ENCODE data around the gene STOM. TPM values are rescaled to one million over a fixed set of nuclear protein-coding genes. Genes with fewer than 3 reads are reported as not detected.

Gene STOM
- polyA plus RNA-seq, 1 of the 3 experiments (the other 2 are of a cell fraction), result 40.5 TPM

GRCh38 chr9:121312169-121312568 is 57.9 kb downstream of the STOM start:
- Histone ChIP-seq H3K4me3 (ENCODE audit: low read depth in 2 of 2, low read length in 1 of 2) (no peak overlapping the region), H3K27ac (ENCODE audit: low read depth in 2 of 2, low read length in 1 of 2) (no peak overlapping the region), H3K79me2 (ENCODE audit: insufficient read depth) (no peaks in the 10 kb centered on the region), H3K27me3 (ENCODE audit: insufficient read depth) (no peaks in the 10 kb centered on the region), H3K36me3 (replicated peaks in 1 of 2; ENCODE audit: control insufficient read depth in 1 of 2, insufficient read depth in 2 of 2, low read length in 1 of 2) (peaks cover 31 to 44% of the 10 kb centered on the region in 2 experiments), H3K9me2 (no peaks in the 10 kb centered on the region), H4K20me1 (ENCODE audit: insufficient read depth) (no peaks in the 10 kb centered on the region), H3F3A (replicated peaks; ENCODE audit: insufficient read depth) (no peaks in the 10 kb centered on the region), H3K9me3 (no peaks in the 10 kb centered on the region), H3K4me2 (no peak overlapping the region), H3K4me1 (ENCODE audit: control insufficient read depth in 1 of 2, insufficient read depth in 2 of 2, low read depth in 1 of 2, low read length in 1 of 2) (no peaks in the 10 kb centered on the region), H2AFZ (ENCODE audit: low read depth) (no peak overlapping the region), H3K9ac (no peak overlapping the region)
- 92% methylated on average over 15 of the region's 17 CpGs for WGBS (ENCODE audit: low lambda C conversion rate)
- DNase-seq, result no peak
- CTCF ChIA-PET, result no interaction called here
- POLR2A ChIA-PET, result no interaction called here
- no peak for TF ChIP-seq NRF1 (IDR thresholded peaks at IDR 0.05; ENCODE audit: low read depth, low read length)
- TF ChIP-seq CHD2 (IDR thresholded peaks at IDR 0.05; ENCODE audit: low read length, partially characterized antibody), result no peak
- TF ChIP-seq EP300 (IDR thresholded peaks at IDR 0.05; ENCODE audit: borderline replicate concordance in 1 of 2, low read depth in 1 of 2, low read length in 1 of 2), result no peak
- no peak for TF ChIP-seq POLR2AphosphoS5 (IDR thresholded peaks at IDR 0.05; ENCODE audit: low read depth, low read length)
- no peak for TF ChIP-seq IRF3 (IDR thresholded peaks at IDR 0.05; ENCODE audit: low read depth, low read length)
- no peak for TF ChIP-seq NFIC (IDR thresholded peaks at IDR 0.05; ENCODE audit: borderline replicate concordance)
- TF ChIP-seq PBX3 (IDR thresholded peaks at IDR 0.05), result no peak
- TF ChIP-seq FOSL2 (IDR thresholded peaks at IDR 0.05; ENCODE audit: borderline replicate concordance, low read depth), result no peak
- TF ChIP-seq SIN3A (IDR thresholded peaks at IDR 0.05; ENCODE audit: borderline replicate concordance, low read depth, low read length), result no peak
- TF ChIP-seq YY1 (IDR thresholded peaks at IDR 0.05; ENCODE audit: low read depth), result no peak
- TF ChIP-seq MXI1 (IDR thresholded peaks at IDR 0.05; ENCODE audit: low read depth, low read length), result no peak
- TF ChIP-seq MAX (IDR thresholded peaks at IDR 0.05; ENCODE audit: low read depth), result no peak
- TF ChIP-seq ZBTB33 (IDR thresholded peaks at IDR 0.05; ENCODE audit: borderline replicate concordance, low read depth), result no peak

DNA sequence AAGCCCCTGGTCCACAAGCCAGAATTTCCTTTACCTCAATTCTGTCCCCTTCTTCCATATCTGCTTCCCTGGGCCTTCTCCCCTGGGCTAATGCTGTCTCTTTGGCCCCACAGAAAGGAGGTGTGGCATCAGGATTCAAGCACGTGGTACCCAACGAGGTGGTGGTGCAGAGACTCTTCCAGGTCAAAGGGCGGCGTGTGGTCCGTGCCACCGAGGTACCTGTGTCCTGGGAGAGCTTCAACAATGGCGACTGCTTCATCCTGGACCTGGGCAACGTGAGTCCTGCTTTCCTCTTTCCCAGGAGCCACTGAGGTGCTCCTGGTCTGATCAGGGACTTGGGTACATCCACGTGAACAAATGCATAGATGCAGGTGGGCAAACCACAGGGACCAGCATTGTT is 59.5 kb downstream of the STOM start:
- Histone ChIP-seq H3F3A (replicated peaks; ENCODE audit: insufficient read depth) (no peaks in the 10 kb centered on the region), H3K9me3 (no peaks in the 10 kb centered on the region), H2AFZ (ENCODE audit: low read depth) (no peak overlapping the region), H3K4me2 (no peak overlapping the region), H3K4me3 (ENCODE audit: low read depth in 2 of 2, low read length in 1 of 2) (no peak overlapping the region), H3K9ac (no peak overlapping the region), H3K9me2 (no peaks in the 10 kb centered on the region), H3K27ac (ENCODE audit: low read depth in 2 of 2, low read length in 1 of 2) (no peak overlapping the region), H3K4me1 (ENCODE audit: control insufficient read depth in 1 of 2, insufficient read depth in 2 of 2, low read depth in 1 of 2, low read length in 1 of 2) (no peaks in the 10 kb centered on the region), H3K27me3 (ENCODE audit: insufficient read depth) (no peaks in the 10 kb centered on the region), H3K36me3 (replicated peaks in 1 of 2; ENCODE audit: control insufficient read depth in 1 of 2, insufficient read depth in 2 of 2, low read length in 1 of 2) (peaks cover 24 to 44% of the 10 kb centered on the region in 2 experiments), H4K20me1 (ENCODE audit: insufficient read depth) (no peaks in the 10 kb centered on the region), H3K79me2 (ENCODE audit: insufficient read depth) (no peaks in the 10 kb centered on the region)
- ChIA-PET POLR2A (no interaction called here), CTCF (interaction anchor here (1.7 kb wide), 1 partner anchor 9 kb away, joined by 5 read pairs; no protein-coding TSS in a partner anchor)
- DNase-seq, result no peak
- 83% methylated on average over 9 of the region's 9 CpGs for WGBS (ENCODE audit: low lambda C conversion rate)
- TF ChIP-seq SIN3A (IDR thresholded peaks at IDR 0.05; ENCODE audit: borderline replicate concordance, low read depth, low read length) (no peak), NRF1 (IDR thresholded peaks at IDR 0.05; ENCODE audit: low read depth, low read length) (no peak), FOXJ3 (CRISPR knock-in tag; IDR thresholded peaks at IDR 0.05) (no peak), YY1 (IDR thresholded peaks at IDR 0.05; ENCODE audit: low read depth) (no peak), TEAD4 (IDR thresholded peaks at IDR 0.05; ENCODE audit: borderline replicate concordance, insufficient read depth) (no peak), REST (IDR thresholded peaks at IDR 0.05; ENCODE audit: low read depth, low read length) (no peak), FOSL2 (IDR thresholded peaks at IDR 0.05; ENCODE audit: borderline replicate concordance, low read depth) (no peak), MAX (IDR thresholded peaks at IDR 0.05; ENCODE audit: low read depth) (no peak), PBX3 (IDR thresholded peaks at IDR 0.05) (no peak), RXRA (IDR thresholded peaks at IDR 0.05; ENCODE audit: borderline replicate concordance, low read depth) (no peak)
